HG03280 (cell line): ENCODE results near the gene CMBL.
A peak's percentile ranks its signal among the peaks of the same experiment; 100 is the strongest.
"Not testable (repeated sequence)": the region's sequence is repeated elsewhere in the genome, so short reads cannot be mapped to it uniquely, and the experiment has no call there.

Source experiments
- ATAC-seq: cut with Tn5 transposase; IDR thresholded peaks from one replicate; pipeline ENCODE4 v1.9.1; 2021; ENCODE audit warnings: mild to moderate bottlenecking, moderate library complexity; ENCODE audit not compliant: unreplicated experiment

CMBL gene

GRCh38 chr5:10286862-10287227, 20.9 kb downstream of the CMBL start:
- no peak for ATAC-seq

- ATAC-seq, result no peak
Observed at GRCh38 chr5:10286162-10286861, 21.4 kb downstream of the CMBL start.

GRCh38 chr5:10285362-10285761, 22.3 kb downstream of the CMBL start:
- not testable (repeated sequence) for ATAC-seq

GRCh38 chr5:10283927-10284635, 23.6 kb downstream of the CMBL start:
- ATAC-seq, result peak; percentile 96

GRCh38 chr5:10279925-10280720, 27.6 kb downstream of the CMBL start:
- no peak for ATAC-seq

- no peak for ATAC-seq
Observed at GRCh38 chr5:10279328-10279727, 28.4 kb downstream of the CMBL start.

GRCh38 chr5:10278658-10279279, 28.9 kb downstream of the CMBL start:
- ATAC-seq, result no peak

- ATAC-seq, result no peak
Observed at GRCh38 chr5:10277773-10278630, 29.7 kb downstream of the CMBL start.

GRCh38 chr5:10276691-10277090, 31.0 kb downstream of the CMBL start:
- ATAC-seq, result no peak

- no peak for ATAC-seq
Observed at GRCh38 chr5:10275991-10276390, 31.7 kb downstream of the CMBL start.

- no peak for ATAC-seq
Observed at GRCh38 chr5:10275460-10275859, 32.2 kb downstream of the CMBL start.

- not testable (repeated sequence) for ATAC-seq
Observed at GRCh38 chr5:10272875-10273209, 34.9 kb downstream of the CMBL start.

GRCh38 chr5:10272053-10272874, 35.4 kb downstream of the CMBL start:
- ATAC-seq, result no peak

- no peak for ATAC-seq
Observed at GRCh38 chr5:10268100-10268499, 39.6 kb downstream of the CMBL start.

- ATAC-seq, result no peak
Observed at GRCh38 chr5:10266839-10267238, 40.9 kb downstream of the CMBL start.

GRCh38 chr5:10266137-10266536, 41.6 kb downstream of the CMBL start:
- no peak for ATAC-seq

GRCh38 chr5:10265245-10266109, 42.2 kb downstream of the CMBL start:
- ATAC-seq, result no peak

- no peak for ATAC-seq
Observed at GRCh38 chr5:10264604-10265003, 43.1 kb downstream of the CMBL start.

GRCh38 chr5:10262995-10263394, 44.7 kb downstream of the CMBL start:
- no peak for ATAC-seq
